ENCODE data around the gene ETNK2. TPM values are rescaled to one million over a fixed set of nuclear protein-coding genes. Genes with fewer than 3 reads are reported as not detected.

ETNK2 gene
- total RNA-seq, 4 donors from 2014 or later, result 0.35 to 9.7 (median 5.7) TPM; not detected in 1

DNA sequence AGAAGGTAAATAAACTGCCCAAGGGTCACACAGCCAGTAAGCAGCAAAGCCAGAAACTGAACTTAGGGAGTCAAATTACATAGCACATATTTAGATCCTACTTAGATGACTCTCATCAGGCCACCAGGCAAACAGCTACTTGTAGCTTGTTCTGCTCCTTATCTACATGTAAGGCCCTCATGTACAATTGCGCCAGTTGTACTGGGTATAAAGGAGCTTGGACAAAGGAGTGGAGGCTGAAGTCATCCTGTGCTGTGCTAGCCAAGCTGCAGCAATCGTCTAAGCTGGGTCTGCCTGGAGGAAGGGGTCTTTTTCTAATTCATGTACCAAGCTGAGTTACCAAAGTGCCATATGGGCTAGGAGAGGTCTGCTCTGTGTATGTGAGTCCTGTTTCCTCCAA lies 12.8 kb downstream of the ETNK2 start:
- no peaks in the 10 kb centered on the region for H3K4me1 ChIP-seq
- no peak overlapping the region for H3K27ac ChIP-seq
- no peaks in the 10 kb centered on the region for H3K9me3 ChIP-seq
- no peak for TF ChIP-seq CTCF (IDR thresholded peaks at IDR 0.05)
- no peak for TF ChIP-seq POLR2A (IDR thresholded peaks at IDR 0.05)
- no peaks in the 10 kb centered on the region for H3K27me3 ChIP-seq
- no peak overlapping the region for H3K4me3 ChIP-seq
- no peaks in the 10 kb centered on the region for H3K36me3 ChIP-seq
- DNase-seq, result no peak

DNA sequence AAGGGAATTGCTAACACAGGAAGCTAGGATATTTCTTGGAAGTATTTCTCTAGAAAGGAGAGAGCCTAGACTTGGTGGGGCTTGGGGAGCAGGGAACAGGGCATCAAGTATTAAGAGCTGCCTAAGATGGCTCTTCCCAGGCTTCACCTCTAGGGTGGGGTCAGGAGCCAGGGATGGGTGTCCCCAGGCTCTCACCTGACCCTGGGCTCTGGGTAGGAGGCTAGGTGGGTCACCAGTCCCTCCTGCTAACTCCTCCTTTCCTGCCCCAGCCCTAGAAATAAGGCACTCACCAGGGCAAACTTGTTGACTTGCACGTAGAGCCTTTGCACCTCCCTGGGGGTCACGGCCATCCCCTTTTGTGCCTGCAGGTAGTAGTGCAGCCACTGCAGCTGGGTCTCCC lies 15.0 kb downstream of the ETNK2 start:
- Histone ChIP-seq H3K4me1 (no peaks in the 10 kb centered on the region), H3K9me3 (no peaks in the 10 kb centered on the region), H3K27ac (no peak overlapping the region), H3K4me3 (no peak overlapping the region), H3K36me3 (no peaks in the 10 kb centered on the region), H3K27me3 (no peaks in the 10 kb centered on the region)
- DNase-seq, result no peak
- no peak for TF ChIP-seq CTCF (IDR thresholded peaks at IDR 0.05)
- no peak for TF ChIP-seq POLR2A (IDR thresholded peaks at IDR 0.05)

DNA sequence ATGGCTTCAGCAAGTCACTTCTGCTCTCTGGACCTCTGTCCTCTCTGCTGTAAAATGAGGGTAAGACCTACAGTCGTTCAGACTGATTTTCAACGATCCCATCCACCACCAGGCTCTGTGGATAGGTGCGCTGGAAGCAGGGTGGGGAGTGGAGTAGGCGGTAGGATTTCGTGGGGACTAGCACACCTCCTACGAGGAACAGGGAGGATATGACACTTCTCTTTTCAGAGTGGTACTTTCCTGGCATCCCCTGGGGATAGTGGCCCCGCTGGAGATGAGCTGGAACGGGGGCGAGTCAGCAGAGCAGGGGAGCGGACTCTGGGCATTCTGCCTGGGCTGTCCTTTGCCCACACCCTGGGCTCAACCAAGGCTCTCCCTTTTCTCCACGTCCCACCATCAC lies 17.7 kb downstream of the ETNK2 start:
- Histone ChIP-seq H3K4me1 (peaks cover 0 to 20% (median 0%) of the 10 kb centered on the region in 4 donors), H3K27me3 (no peaks in the 10 kb centered on the region), H3K9me3 (no peaks in the 10 kb centered on the region), H3K4me3 (no peak overlapping the region), H3K27ac (no peak overlapping the region), H3K36me3 (no peaks in the 10 kb centered on the region)
- no peak for DNase-seq
- TF ChIP-seq POLR2A (IDR thresholded peaks at IDR 0.05) (no peak), CTCF (IDR thresholded peaks at IDR 0.05) (no peak)

DNA sequence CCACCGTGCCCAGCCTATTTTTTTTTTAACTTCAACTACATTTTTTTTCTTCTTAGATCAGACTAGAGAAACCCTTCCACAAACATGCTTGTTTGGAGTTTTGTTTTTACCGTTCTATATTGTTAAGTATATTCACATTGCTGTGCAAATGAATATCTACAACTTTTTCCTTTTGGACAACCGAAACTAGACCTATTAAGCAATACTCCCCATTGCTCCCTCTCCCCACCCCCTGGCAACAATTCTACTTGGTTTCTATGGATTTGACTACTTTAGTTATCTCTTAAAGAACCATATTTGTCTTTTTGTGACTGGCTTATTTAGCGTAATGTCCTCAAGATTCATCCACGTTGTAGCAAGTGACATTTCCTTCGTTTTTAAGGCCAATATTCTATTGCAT lies 19.1 kb downstream of the ETNK2 start:
- H3K4me3 ChIP-seq, result no peak overlapping the region
- TF ChIP-seq CTCF (IDR thresholded peaks at IDR 0.05) (no peak), POLR2A (IDR thresholded peaks at IDR 0.05) (no peak)
- H3K9me3 ChIP-seq, result no peaks in the 10 kb centered on the region
- no peaks in the 10 kb centered on the region for H3K27me3 ChIP-seq
- peaks cover 0 to 28% (median 0%) of the 10 kb centered on the region in 4 donors for H3K4me1 ChIP-seq
- H3K36me3 ChIP-seq, result no peaks in the 10 kb centered on the region
- no peak for DNase-seq
- no peak overlapping the region for H3K27ac ChIP-seq

DNA sequence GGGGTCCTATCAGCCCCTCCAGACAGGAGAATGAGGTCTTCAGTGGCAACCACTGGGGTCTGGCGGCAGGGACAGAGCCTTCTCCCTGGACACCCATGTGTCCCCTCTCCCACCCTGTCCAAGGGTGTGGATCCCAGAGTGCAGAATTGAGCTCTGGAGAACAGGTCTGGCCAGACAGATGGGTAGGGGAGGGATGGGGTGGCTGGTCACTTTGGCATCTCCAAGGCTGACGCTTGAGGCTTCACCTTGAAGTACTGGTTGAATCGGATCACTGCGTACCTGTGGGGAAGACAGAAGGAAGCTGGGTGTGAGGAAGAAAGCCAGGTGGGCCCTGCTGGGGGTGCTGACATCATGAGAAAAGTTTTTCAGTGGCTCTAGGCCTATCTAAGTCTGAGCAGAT lies 19.9 kb downstream of the ETNK2 start:
- TF ChIP-seq CTCF (IDR thresholded peaks at IDR 0.05) (no peak), POLR2A (IDR thresholded peaks at IDR 0.05) (no peak)
- no peak overlapping the region for H3K4me3 ChIP-seq
- H3K9me3 ChIP-seq, result no peaks in the 10 kb centered on the region
- H3K36me3 ChIP-seq, result no peaks in the 10 kb centered on the region
- no peaks in the 10 kb centered on the region for H3K27me3 ChIP-seq
- H3K4me1 ChIP-seq, result peaks cover 0 to 33% (median 2%) of the 10 kb centered on the region in 4 donors
- DNase-seq, result no peak
- H3K27ac ChIP-seq, result no peak overlapping the region

Measured in Peyer's patch (tissue), 4 donors.